ENCODE results near the gene CTSE.

CTSE gene

DNA sequence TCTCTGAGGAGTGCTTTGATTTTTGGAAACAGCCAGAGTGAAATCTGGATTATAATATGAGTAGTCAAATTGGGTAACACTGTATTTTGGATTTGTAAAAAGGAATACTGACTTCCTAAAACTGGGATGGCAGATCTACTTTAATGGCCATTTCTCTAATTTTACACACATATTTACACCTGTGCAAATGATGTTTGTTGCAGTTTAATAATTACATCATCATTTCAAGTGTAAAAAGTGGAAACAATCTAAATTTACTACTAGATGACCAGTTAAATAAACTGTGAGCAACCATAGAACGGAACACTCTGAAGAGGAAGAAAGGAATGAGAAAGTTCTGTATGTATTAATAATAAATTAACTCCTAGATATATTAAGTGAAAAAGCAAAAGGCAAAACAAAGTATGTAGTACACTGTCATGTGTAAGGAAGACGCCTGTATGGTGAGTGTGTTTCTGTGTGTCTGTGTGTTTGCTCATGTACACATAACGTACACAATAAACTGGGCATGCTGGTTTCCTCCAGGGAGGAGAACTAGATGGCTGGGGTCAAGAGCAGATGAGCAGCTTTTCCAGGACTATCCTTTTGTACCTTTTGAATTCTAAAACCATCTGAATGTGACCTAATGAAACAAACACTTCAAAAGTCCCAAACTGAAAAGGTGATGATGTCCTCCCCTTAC lies 26.4 kb upstream of the CTSE start:
- DNase-seq (ENCODE audit: low read depth in 2 of 2) = no peak

DNA sequence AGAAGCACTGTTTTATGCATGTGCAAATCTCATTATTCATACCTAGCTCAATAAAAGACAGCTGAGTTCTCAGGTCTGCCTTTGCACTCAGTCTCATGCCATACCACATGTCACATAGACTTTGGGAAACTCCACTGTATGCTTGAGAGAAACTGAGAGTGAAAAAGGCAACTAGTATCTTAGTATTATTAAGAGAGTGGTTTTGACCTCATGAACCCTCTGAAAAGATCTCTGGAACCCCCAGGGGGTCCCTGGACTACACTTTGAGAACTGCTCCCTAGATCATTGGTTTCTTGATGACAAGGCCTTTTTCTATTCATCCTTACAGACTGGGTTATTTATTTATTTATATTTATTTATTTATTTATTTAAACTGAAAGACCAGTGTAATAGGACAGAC lies 25.6 kb upstream of the CTSE start:
- DNase-seq (ENCODE audit: low read depth in 2 of 2) = no peak

DNA sequence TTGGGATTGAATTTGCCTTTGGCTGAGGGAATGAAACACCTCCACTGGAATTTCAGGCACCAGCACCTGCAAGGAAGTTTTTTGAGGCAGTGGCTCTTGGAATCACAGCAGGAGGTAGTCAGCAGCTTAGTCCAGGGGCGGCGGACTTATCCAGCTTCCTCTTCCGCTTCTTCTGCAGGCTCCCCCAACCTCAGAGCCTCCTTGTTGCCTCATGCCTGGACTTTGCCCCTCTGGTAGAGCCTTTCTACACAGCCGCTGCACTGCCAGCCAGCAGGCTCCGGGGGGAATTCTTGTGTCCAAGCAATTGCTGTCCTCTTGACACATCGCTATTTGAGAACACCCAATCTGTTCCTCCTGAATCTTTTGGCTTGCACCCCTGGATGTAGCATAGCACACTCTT lies 24.9 kb upstream of the CTSE start:
- no peak for DNase-seq (ENCODE audit: low read depth in 2 of 2)

DNA sequence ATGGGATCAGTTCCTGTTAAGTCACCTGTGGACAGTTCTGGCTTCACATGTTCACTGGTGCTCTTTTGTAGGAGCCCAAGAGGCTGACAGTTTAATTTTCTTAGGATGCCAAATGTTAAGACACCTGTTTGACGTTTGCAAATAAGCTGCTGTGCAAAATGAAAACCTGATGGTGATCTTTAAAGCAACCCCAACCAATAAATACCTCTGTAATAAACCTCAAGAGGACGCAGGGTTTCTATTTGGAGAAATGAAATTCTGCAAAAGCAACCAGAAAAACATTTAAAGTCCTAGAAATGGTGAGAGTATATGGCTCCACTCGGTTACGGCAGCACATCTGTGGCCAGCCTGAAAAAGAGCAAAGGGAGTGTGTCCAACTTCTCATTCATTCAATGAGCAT lies 23.6 kb upstream of the CTSE start:
- no peak for DNase-seq (ENCODE audit: low read depth in 2 of 2)

DNA sequence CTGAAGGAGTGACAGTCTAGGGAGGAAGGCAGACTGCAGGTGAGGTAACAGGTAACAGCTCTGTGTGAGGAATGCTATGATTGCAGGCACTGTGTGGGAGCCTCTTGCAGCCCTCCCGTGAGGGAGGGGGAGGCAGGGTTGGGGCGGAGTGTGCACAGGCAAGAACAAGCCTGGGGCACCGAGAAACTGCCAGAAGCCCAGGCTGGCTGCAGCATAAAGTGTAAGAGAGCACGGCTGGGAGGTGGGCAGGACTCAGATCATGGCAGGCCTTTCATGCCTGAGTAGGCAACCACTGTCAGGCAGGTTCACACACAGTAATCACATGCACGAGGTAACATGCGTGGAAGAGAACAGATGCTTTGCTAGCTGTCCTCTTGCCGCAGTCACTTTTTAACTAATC lies 17.9 kb upstream of the CTSE start:
- no peak for DNase-seq (ENCODE audit: low read depth in 2 of 2)

DNA sequence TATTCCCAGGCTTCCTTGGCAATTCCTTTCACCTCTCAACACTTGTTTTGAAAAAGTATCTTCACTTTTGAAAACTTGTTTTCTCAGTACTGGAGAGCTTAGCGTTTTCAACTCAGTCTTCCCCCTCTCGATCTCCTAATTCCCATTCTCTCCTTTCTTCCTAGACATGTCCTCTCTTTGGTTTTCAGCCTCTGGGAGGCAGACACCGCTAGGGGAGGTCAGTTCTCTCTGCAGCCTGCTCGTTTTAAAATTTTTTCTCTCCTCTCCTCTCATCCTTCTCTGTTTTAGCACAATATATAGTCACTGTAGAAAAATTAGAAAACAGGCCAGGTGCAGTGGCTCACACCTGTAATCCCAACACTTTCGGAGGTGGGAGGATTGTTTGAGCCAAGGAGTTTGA lies 16.6 kb upstream of the CTSE start:
- no peak for DNase-seq (ENCODE audit: low read depth in 2 of 2)

DNA sequence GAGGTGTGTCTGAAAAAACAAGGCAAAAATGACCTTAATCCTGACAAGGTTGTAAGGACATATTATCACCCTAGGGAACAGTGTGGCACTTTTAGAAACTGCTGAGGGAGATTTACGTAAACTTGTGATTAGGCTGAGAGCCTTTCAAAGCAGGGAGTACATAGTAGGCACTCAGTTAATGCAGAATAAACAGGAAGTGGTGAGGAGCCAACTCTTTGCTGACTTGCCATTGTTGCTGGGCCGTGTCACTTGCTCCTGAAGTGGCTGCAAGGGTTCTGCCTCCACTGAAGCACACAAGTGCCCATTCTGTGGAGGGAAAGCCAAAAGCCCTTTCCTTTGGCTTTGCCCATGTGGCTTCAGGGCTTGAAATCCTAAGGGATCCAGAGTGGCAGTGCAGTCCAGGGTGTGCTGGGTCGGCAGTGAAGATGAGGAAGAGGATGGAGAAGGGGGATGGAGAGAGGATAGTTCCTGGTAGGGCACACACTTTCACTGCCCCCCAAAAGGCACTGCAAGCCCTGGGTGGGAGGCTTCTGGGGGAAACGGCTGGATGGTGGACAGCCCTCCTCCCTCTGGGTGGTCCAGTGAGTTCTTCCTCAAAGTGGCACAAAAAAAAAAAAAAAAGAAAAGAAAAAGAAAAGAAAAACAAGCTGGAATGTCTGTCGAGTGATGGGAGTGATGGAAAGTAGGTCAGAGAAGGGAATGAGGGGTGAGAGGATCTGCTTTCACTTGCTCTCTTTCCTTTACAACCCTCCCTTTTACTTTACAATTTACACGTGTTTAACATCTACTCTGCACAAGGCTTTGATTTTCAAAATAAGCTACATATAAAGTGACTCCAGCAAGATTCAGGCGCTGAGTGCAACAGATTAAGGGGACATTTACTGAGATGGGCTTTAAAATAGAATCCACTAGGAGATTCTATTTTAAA lies 15.6 kb upstream of the CTSE start:
- DNase-seq (ENCODE audit: low read depth in 2 of 2) = no peak

DNA sequence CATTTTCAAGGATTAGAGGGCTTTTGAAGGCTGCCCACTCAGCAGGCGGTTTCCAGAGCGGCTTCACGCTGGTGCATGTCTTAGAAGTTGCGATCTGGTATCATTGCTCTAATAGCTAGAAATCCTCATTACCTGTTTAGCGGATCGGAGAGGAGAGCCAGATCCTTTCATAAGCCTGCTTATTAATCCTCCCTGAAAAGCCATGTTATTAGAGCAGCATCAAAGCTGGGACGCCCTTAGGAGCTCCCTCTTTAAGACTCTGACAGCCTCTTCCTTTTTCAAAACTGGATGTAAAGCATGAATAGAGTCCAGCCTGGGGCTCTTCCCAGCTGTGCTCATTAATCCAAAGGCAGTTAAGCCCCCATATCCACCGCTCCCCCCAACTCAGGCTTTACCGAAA lies 13.9 kb upstream of the CTSE start:
- no peak for DNase-seq (ENCODE audit: low read depth in 2 of 2)

DNA sequence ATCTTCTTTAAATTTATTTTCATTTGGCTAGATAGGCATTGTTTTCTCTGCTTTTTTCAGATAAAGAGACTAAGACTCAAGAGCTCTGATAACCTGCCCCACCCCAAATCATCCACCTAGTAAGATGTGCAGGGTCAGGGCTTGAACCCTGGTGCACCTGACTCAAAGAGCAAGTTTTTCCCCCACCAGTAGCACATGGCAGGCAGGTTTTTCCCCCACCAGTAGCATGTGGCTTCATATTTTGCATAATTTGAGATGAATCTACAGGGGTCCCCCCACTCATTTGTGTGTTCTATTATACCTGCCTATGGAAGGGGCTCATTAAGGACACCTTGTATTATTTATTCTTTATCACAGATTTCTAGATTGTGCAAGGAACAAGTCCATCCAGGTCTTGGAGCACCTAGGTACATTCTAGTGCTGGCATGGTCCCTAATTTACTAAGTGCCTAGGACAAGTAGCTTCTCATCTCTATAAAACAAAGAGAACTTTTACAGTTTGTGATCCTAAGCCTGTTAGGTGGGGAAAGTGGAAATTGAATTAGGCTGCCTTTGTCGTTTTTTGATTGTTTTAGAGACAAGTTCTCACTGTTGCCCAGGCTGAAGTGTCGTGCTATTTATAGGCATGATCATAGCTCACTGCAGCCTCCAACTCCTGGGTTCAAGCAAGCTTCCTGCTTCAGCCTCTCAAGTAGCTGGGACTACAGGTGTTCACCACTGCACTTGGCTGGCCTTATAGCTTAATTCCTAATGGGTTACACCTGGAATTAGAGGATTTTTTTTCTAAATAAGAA lies 13.2 kb upstream of the CTSE start:
- DNase-seq (ENCODE audit: low read depth in 2 of 2) = no peak

DNA sequence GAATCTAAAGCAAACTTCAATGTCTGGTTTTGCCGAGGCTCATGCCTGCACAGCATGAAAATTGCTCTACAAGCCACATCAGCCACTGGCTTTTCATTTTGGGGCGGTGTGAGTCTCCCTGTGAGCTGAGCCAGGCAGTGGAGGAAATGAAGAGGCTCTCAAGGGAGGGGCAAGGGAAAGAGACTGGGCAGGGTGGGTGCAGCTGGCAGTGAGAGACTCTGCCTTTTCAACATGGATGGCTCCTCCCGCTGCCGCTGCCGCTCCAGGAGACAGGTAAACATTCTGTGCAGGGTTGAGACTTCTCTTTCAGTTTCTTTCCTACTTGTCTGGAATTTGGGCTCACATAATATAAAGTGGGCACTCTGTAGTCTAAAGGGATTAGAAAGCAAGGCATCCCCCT lies 11.3 kb upstream of the CTSE start:
- DNase-seq (ENCODE audit: low read depth in 2 of 2) = no peak

DNA sequence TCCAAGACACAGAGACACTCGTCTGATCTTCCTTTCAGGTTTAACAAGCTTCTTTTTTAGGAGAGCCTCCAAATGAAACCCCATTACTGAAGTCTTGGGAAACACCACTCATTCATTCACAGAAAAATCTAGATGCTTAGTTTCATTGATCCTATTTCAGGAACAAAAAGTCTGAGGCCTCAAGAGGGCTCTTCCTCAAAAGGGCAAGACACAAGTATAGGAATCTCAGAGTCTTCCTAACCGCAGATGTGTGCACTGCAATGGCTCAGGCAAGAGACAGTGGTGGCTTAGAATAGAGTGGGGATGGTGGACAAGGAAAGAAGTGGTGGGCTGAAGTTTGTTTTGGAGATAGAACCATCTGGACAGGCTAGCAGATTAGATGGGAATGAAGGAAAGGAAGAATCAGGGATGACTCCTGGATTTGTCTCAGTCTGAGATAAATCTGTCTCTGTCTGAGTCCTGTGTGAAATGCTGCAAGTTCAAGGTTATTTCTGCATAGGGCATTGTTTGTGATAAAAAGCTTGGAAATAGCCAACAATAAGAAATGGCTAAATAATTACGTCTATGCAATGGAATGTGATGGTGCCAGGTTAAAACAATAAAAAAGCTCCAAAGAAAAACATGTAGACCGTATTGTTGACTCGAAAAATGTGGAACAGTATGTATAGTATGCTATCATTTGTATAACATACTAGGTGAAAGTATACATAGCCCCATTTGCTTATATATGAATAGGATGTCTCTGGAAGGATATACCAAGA lies 8.9 kb upstream of the CTSE start:
- no peak for DNase-seq (ENCODE audit: low read depth in 2 of 2)

DNA sequence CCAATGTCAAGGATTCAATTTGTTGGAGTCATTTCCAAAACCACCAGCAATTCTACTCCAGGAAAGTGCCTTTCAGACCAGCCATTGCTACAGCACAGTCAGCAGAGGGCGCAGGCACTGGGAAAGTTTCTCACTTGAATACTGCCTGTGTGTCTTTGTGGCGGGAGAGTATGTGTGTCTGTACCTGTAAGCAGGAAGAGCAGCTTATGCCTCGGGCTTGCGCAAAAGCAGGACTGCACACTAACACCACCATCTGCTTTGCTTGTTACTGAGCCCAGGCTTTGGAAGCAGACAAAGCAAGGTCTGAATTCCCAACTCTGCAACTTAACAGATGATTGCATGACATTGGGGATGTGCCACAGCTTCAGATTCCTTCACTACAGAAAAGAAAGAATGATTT lies 7.0 kb upstream of the CTSE start:
- peak; percentile 38 to 48 for DNase-seq (ENCODE audit: low read depth in 2 of 2)

DNA sequence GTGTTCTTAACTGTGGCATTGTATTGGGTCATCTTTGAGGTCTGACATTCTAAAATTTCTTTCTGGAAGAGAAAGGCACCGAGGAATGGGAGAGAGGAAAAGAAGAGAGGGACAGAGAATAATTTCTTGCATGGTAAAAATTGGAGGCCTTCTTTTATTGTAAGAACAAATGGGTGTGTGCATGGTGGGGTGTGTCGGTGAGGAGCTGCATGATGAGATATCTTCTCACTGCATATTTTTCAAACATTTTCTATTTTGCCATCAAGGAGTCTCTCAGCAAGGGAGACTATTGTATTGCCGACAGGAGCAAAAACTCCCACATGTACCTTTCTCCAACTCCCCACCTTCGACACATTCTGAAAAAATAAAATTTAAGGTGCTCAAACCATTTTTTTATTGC lies 6.5 kb upstream of the CTSE start:
- no peak for DNase-seq (ENCODE audit: low read depth in 2 of 2)

DNA sequence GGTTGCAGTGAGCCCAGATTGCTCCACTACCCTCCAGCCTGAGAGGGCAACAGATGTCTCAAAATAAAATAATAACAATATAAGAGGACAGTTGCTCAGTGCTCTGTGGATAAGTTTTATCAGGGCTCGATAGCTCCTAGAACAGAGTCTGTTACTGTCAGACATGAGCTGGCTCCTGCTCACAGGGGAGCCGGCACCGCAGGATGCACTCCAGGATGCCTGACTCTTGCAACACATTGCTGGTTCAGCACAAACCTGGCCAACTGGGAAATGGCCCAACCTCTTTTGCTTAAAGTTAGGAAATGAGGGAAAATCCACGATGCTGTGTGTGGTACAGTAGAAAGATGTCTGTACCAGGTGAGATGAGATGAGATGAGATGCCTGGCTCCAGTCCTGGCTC lies 5.8 kb upstream of the CTSE start:
- DNase-seq (ENCODE audit: low read depth in 2 of 2) = no peak

DNA sequence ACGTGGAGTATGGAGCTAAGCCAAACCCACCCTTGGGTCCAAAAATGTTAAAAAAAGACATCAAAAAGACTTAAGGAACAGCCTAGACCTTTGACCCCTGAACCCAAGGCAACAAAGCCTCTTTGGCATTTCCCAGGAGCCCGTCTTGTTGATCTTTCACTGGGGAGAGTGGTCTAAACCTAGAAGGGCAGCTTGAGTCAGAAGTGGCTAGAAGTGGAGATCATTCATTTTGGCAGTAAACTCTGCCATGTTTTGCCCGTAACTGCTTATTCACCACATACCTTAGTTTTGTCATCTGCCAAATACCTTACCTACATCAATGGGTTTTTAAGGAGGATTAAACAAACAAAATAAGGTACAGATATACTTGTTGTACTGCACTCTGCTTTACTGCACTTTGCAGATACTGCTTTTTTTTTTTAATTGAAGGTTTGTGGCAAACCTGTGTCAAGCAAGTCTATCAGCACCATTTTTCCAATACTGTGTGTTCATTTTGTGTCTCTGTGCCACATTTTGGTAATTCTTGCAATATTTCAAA lies 1.7 kb upstream of the CTSE start:
- no peak for DNase-seq (ENCODE audit: low read depth in 2 of 2)

DNA sequence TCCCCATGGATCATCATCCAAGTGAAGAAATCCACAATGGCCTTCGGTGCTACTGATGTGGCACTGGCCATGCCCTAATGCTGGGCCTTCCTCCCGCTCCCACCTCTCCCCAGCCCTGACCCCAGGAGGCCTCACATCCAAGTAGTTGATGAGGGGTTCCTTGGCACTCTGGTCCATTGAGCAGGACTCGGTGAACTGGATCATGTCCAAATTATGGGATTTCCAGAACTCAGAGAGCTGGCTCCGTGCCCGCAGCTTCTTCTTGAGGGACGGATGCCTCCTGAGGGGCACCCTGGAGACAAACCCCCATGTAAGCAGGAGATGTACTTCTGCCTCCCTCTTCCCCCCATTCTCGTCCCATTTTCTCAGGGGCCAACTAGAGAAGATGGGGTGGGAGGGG lies 929 bp downstream of the CTSE start:
- no peak for DNase-seq (ENCODE audit: low read depth in 2 of 2)

DNA sequence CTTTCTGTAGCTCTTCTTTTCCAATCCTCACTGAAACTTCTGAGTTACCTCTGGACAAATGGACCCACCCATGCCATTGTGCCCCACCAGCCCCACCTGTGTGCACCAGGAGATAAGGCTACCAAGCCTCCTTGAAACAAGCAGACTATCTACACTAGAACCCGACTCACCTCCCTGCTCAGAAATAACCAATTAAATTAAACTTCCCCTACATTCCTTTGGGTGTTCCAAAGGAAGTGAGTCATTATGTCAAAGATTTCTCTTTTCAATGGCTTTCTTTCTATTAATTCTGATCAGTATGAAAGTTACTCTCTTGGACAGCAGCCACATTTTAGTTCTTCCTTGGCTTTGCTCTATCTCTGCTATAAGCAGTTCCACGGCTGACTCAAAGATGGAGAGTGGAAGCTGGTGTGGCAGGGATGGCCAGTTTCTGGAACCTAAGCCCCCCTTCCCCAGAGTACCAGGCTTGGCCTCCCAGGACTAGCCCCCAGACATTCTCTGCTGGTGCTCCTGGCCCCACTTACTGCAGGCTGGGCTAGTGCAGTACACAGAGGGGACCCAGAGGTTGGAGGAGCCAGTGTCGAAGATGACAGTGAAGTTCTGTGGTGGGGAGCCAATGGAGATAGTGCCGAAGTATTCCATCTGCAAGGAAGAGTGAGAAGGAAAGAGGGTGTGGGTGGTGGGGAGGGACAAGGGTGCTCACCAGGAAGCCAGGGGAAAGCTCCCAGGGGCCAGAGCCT lies 1.9 kb downstream of the CTSE start:
- no peak for DNase-seq (ENCODE audit: low read depth in 2 of 2)

DNA sequence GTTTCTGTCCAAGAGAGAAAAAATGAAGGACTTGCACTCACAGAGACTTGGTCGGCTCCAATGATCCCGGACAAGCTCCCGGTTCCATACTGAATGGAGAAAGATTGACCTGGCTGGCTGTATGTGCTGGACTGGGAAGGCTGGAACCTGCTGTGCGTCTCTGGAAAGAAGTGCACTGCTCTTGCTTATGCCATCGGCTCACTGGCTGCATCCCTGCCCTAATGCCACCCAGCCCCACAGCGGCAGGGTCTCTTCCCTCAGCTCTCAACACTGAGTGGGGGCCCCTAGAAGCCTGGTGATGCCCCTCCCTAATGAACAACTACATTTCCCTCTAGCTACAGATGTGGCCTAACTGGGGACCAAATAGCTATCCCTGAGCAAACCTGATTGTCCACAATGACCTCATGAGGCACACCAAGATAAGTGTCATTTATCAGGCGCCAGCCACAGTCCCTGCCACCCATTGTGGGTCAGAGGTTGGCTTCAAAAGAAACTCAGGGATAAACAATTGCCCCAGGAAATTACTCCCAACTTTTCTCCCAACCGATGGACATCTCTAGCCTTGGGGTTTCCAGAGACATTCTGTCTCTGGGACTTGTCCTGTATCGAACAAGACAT lies 2.6 kb downstream of the CTSE start:
- DNase-seq (ENCODE audit: low read depth in 2 of 2) = no peak

DNA sequence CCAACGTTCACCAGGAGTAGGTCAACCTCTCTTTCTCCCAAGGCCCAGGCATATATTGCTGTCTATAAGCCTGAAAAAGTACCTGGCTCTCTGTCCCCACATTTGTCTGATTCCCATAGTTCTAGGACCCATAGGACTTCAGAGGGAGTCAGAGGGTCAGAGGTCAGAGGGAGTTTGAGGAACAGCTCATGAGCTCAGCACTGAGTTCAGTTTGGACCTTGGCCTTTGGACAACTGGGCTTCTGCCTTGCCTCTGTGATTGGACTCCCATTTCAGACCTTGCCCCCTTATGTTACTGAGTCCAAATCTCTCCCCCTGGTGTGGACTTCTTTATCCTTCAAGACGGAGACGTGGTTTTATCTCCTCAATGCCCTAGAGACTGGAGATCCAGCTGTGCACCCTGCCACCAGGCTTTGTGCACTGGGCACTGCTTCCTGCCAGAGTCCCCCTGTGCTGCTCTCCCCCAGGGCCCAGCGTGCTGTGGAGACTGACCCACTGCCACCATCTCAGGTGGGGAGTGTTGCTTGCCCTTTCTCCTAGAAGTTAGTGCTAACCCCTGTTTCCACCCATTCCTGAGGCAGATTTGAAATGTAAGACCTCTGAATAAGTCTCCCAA lies 3.2 kb downstream of the CTSE start:
- DNase-seq (ENCODE audit: low read depth in 2 of 2) = no peak

DNA sequence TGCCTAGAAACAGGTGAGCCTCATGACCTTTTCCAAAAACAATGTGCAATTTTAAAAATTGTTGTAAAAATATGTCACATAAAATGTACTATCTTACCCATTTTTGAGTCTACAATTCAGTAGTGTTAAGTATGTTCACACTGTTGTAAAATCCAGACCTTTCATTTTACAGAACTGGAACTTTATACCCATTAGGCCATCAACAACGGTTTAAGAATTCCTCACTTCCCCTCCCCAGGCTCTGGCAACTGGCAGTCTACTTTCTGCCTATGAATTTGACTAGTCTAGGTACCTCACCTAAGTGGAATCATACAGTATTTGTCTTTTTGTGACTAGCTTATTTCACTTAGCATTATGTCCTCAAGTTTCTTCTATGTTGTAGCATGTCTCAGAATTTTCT lies 8.6 kb downstream of the CTSE start:
- DNase-seq (ENCODE audit: low read depth in 2 of 2) = no peak
